Endothelial cell of umbilical vein (primary cell): ENCODE measurements around the gene APEH. TPM values are rescaled to one million over a fixed set of nuclear protein-coding genes. Genes with fewer than 3 reads are reported as not detected.

Experiments used
- BruUV-seq: library from RNA; stranded (reverse); fragments of 400-500 nt; replicated peaks from 2 replicates; lab custom pipeline; 2021; lab: Mats Ljungman, UMichigan
- CTCF ChIA-PET: fragments of 300-600, 350-600 bp; sonication (Branson Sonifier 250); formaldehyde crosslinking; loops from one replicate; lab custom pipeline; 2021; ENCODE audit warnings: antibody characterized with exemption, inconsistent platforms; lab: Charles Lee
- POLR2A ChIA-PET: fragments of 300-600, 350-600 bp; sonication (Branson Sonifier 250); formaldehyde crosslinking; loops from one replicate; lab custom pipeline; 2021; ENCODE audit warnings: antibody characterized with exemption, inconsistent platforms; lab: Charles Lee
- DNase-seq: peaks from one replicate; pipeline ENCODE4 v3.0.0-alpha.2; 2011; ENCODE audit warnings: low read depth, low spot score
- FAIRE-seq: peaks from 2 replicates; lab custom pipeline; 2011; peaks lifted over from hg19 to GRCh38; lab: Jason Lieb, UNC
- H2AFZ ChIP-seq: 2 replicates; pipeline ENCODE4 v1.6.0; 2012; ENCODE audit warnings: low read depth, low read length, control low read depth, inconsistent platforms
- H3K27ac ChIP-seq: 2 replicates; pipeline ENCODE4 v1.5.1; 2011; ENCODE audit warnings: low read depth, mild to moderate bottlenecking, control low read depth, low read length, moderate library complexity; ENCODE audit not compliant: insufficient read depth
- H3K27me3 ChIP-seq, 2 experiments: 2 replicates each; pipeline versions ENCODE4 v1.6.0 to v1.6.1; 2011; ENCODE audit warnings: low read length in 2 of 2, mixed read lengths in 1 of 2; ENCODE audit not compliant: control insufficient read depth in 2 of 2, insufficient read depth in 2 of 2
- H3K36me3 ChIP-seq, 2 experiments: 2 replicates in 1 of 2; 3 replicates in 1 of 2; pipeline ENCODE4 v1.5.1; 2011; ENCODE audit warnings: low read length in 2 of 2, mild to moderate bottlenecking in 1 of 2, moderate library complexity in 1 of 2; ENCODE audit not compliant: control insufficient read depth in 2 of 2, insufficient read depth in 2 of 2; ENCODE audit errors: extremely low read depth in 1 of 2
- H3K4me1 ChIP-seq: 3 replicates; pipeline ENCODE4 v1.5.1; 2011; ENCODE audit warnings: mild to moderate bottlenecking, low read length; ENCODE audit not compliant: control insufficient read depth, insufficient read depth; ENCODE audit errors: extremely low read depth
- H3K4me2 ChIP-seq: 2 replicates; pipeline ENCODE4 v1.6.1; 2011; ENCODE audit warnings: low read length, control low read depth, mixed read lengths; ENCODE audit not compliant: insufficient read depth
- H3K4me3 ChIP-seq, 3 experiments: fragments of 200-600 bp in 1 of 3; sonication (generic), shearing (Covaris generic) in 1 of 3; replicated peaks in 1 of 3; 2 replicates each; pipeline ENCODE4 v1.5.1; 2011 to 2016; ENCODE audit warnings: control low read depth in 3 of 3, low read length in 3 of 3, mild to moderate bottlenecking in 2 of 3, inconsistent platforms in 1 of 3, low read depth in 1 of 3, moderate library complexity in 1 of 3; ENCODE audit not compliant: insufficient read depth in 1 of 3
- H3K79me2 ChIP-seq: 2 replicates; pipeline ENCODE4 v1.6.0; 2012; ENCODE audit warnings: low read length, inconsistent platforms; ENCODE audit not compliant: control insufficient read depth, insufficient read depth
- H3K9ac ChIP-seq: replicated peaks from 2 replicates; pipeline ENCODE3; 2011; ENCODE audit warnings: low read length, control low read depth; ENCODE audit not compliant: insufficient read depth; ENCODE audit errors: extremely low read depth
- H3K9me1 ChIP-seq: replicated peaks from 3 replicates; pipeline ENCODE4 v1.6.0; 2011; ENCODE audit warnings: mild to moderate bottlenecking, low read length; ENCODE audit not compliant: control insufficient read depth, insufficient read depth; ENCODE audit errors: extremely low read depth
- H3K9me3 ChIP-seq: replicated peaks from 2 replicates; pipeline ENCODE4 v1.5.1; 2012; ENCODE audit warnings: low read length, inconsistent platforms; ENCODE audit not compliant: control insufficient read depth, insufficient read depth
- H4K20me1 ChIP-seq: replicated peaks from 2 replicates; pipeline ENCODE3; 2011; ENCODE audit warnings: mild to moderate bottlenecking, low read length; ENCODE audit not compliant: control insufficient read depth, insufficient read depth; ENCODE audit errors: extremely low read depth
- FOS ChIP-seq: IDR thresholded peaks from 2 replicates; pipeline ENCODE4 v1.6.1; 2011; ENCODE audit warnings: mild to moderate bottlenecking, low read length, moderate library complexity, borderline replicate concordance; ENCODE audit not compliant: insufficient read depth
- JUN ChIP-seq: IDR thresholded peaks from 2 replicates; pipeline ENCODE4 v1.6.1; 2011; ENCODE audit warnings: borderline replicate concordance, low read depth; ENCODE audit not compliant: insufficient read length, insufficient read depth
- MYC ChIP-seq: IDR thresholded peaks from one replicate; pipeline ENCODE4 v1.6.1; 2011; ENCODE audit warnings: mild to moderate bottlenecking, low read depth, low read length
- dilution Hi-C: fragments of 300-500 bp; cut with MboI; formaldehyde crosslinking; loops from one replicate; pipeline ENCODE4 v1.15.0; 2019; ENCODE audit warnings: low sequenced_read_pairs; ENCODE audit not compliant: extremely low pct_ligation_motif_present
- intact Hi-C: fragments of 100-400 bp; cut with micrococcal nuclease; formaldehyde crosslinking; loops from one replicate; pipeline ENCODE4 v1.10.0; 2022
- polyA plus RNA-seq, 4 experiments: library from polyadenylated mRNA; depleted of rRNA in 3 of 4; stranded (reverse) in 3 of 4; unstranded in 1 of 4; fragments of >200 nt; gene quantifications; 2 replicates each; pipeline versions ENCODE4 v1.2.1 to v1.2.3, GENCODE V29; 2011 to 2012; ENCODE audit warnings: missing spikeins in 1 of 4
- total RNA-seq: library from RNA; stranded (reverse); gene quantifications from 2 replicates; pipeline ENCODE4 v1.2.3, GENCODE V29; 2021
- TF ChIP-seq, protein P1 (sequence below): IDR thresholded peaks from 2 replicates; pipeline ENCODE4 v1.6.1; 2011; ENCODE audit not compliant: insufficient read depth, insufficient read length
- TF ChIP-seq, protein P2 (sequence below), 2 donors: IDR thresholded peaks; 1 replicate in 1 of 2; 2 replicates in 1 of 2; pipeline ENCODE4 v1.5.1; 2011; ENCODE audit warnings: low read length in 2 of 2, mild to moderate bottlenecking in 2 of 2, moderate library complexity in 2 of 2, control low read depth in 1 of 2, inconsistent platforms in 1 of 2, low read depth in 1 of 2; ENCODE audit not compliant: insufficient read depth in 1 of 2; ENCODE audit errors: extremely low read depth in 1 of 2

The APEH gene
- total and polyA plus RNA-seq, 2 donors (not counting 3 experiments of a cell fraction or from before 2014, with no cell fraction given) = 68.2 to 74.3 TPM

DNA sequence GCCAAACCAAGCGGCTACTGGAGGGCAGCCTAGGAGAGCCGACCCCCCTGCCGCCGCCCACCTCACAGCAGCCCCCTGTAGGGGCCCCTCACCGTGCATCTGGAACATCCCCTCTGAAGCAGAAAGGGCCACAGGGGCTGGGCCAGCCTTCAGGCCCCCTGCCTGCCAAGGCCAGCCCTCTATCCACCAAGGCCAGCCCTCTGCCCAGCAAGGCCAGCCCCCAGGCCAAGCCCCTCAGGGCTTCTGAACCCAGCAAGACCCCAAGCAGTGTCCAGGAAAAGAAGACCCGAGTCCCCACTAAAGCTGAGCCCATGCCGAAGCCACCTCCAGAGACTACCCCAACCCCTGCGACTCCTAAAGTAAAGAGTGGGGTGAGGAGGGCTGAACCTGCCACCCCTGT, 23.5 kb upstream of the APEH start:
- ChIA-PET POLR2A (no interaction called here), CTCF (no interaction called here)
- H2AFZ ChIP-seq = no peak overlapping the region
- FAIRE-seq (no peak), DNase-seq (no peak)
- no peaks in the 10 kb centered on the region for H4K20me1 ChIP-seq
- no peaks in the 10 kb centered on the region for H3K4me1 ChIP-seq
- TF ChIP-seq FOS (no peak), MYC (no peak), JUN (no peak)
- TF ChIP-seq, protein P1, sequence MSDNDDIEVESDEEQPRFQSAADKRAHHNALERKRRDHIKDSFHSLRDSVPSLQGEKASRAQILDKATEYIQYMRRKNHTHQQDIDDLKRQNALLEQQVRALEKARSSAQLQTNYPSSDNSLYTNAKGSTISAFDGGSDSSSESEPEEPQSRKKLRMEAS = no peak
- TF ChIP-seq, protein P2, sequence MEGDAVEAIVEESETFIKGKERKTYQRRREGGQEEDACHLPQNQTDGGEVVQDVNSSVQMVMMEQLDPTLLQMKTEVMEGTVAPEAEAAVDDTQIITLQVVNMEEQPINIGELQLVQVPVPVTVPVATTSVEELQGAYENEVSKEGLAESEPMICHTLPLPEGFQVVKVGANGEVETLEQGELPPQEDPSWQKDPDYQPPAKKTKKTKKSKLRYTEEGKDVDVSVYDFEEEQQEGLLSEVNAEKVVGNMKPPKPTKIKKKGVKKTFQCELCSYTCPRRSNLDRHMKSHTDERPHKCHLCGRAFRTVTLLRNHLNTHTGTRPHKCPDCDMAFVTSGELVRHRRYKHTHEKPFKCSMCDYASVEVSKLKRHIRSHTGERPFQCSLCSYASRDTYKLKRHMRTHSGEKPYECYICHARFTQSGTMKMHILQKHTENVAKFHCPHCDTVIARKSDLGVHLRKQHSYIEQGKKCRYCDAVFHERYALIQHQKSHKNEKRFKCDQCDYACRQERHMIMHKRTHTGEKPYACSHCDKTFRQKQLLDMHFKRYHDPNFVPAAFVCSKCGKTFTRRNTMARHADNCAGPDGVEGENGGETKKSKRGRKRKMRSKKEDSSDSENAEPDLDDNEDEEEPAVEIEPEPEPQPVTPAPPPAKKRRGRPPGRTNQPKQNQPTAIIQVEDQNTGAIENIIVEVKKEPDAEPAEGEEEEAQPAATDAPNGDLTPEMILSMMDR (IDR thresholded peaks at IDR 0.05; ENCODE audit: extremely low read depth in 1 of 2, insufficient read depth in 1 of 2, low read depth in 1 of 2, low read length in 2 of 2) = no peak
- H3K9me3 ChIP-seq = no peaks in the 10 kb centered on the region
- H3K9ac ChIP-seq = no peak overlapping the region
- H3K9me1 ChIP-seq = no peaks in the 10 kb centered on the region
- H3K79me2 ChIP-seq = no peaks in the 10 kb centered on the region
- no peak overlapping the region for H3K4me2 ChIP-seq
- intact Hi-C loops (no loop called here), dilution Hi-C loops (no loop called here)
- BruUV-seq = no TSS peak
- no peaks in the 10 kb centered on the region for H3K27me3 ChIP-seq
- no peak overlapping the region for H3K27ac ChIP-seq
- no peaks in the 10 kb centered on the region for H3K36me3 ChIP-seq
- H3K4me3 ChIP-seq = no peak overlapping the region
